HG02798 (cell line): ENCODE results near the gene UBE2G1.
"Not testable (repeated sequence)": the region's sequence is repeated elsewhere in the genome, so short reads cannot be mapped to it uniquely, and the experiment has no call there.

Experiments used
- ATAC-seq: cut with Tn5 transposase; IDR thresholded peaks from one replicate; pipeline ENCODE4 v1.9.1; 2021; ENCODE audit warnings: mild to moderate bottlenecking; ENCODE audit not compliant: unreplicated experiment, poor library complexity

UBE2G1 gene

DNA sequence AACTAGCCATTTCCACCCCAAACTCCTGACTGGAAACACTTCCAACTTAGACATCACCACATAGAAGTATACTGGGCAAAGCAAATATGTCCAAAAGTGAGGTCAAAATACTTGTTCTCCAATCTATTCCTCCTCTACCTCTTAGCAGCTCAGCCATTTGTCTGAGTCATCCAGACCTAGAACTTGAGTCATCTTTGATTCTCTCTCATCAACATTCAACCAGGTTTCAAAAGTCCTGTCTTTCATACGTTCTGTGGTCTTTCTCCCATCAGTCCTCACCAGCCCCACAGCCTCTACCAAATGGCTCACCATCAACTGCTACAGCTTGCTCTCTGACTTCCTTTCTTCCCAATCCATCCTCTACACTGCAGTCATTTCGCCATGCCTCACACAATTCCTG, 109.5 kb downstream of the UBE2G1 start:
- ATAC-seq: no peak

DNA sequence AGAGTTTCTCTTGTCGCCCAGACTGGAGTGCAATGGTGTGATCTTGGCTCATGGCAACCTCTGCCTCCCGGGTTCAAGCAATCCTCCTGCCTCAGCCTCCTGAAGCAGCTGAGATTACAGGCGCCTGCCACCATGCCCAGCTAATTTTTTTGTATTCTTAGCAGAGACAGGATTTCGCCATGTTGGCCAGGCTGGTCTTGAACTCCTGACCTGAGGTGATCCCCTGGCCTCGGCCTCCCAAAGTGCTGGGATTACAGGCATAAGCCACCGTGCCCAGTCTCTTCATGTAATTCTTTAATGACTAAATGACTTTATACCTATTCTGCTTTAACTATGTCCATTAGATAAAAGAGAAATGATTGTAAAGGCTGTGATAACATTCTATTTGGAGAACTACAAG, 111.2 kb downstream of the UBE2G1 start:
- ATAC-seq: not testable (repeated sequence)

DNA sequence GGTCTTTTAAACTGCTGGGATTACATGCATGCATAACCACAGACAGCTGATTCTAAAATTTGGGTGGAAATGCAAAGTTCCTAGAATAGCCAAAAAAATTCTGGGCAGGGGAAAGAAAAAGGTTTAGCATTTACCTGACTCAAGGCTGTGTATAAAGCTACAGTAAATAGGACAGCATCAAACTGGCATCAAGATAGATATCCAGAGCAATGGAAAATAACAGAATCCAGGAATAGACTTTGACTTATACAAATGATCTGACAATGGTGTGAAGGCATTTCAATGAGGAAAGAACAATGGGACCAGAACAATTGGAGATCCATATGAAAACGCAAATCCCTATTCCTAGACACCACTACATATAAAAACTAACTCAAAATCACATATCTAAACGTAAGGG, 115.6 kb downstream of the UBE2G1 start:
- ATAC-seq: no peak

DNA sequence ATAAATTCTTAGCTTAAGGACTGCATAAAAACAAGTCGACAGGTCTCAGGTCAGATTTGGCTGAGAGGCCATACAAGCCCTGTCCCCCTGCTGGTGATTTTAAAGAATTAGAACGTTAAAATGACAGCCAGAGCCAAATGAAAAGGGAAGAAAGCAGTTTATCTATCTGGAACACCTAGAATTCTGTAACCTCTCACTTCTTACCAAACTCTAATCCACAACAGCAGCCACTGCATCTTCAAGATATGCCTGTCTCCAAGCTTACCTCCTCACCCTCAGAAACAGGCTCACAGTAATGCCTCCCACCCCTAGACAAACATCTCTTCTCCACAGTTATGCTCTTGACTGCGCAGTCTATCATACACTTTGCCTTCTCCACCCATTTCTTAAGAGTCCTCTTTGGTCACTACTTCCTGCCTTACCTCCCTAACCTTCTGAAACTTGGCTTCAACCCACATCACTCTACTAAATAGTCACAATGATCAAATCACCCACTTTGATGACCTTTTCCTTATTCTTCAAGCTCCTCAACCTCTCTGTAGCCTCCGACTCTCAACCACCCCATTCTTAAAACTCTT, 116.9 kb downstream of the UBE2G1 start:
- ATAC-seq: no peak

DNA sequence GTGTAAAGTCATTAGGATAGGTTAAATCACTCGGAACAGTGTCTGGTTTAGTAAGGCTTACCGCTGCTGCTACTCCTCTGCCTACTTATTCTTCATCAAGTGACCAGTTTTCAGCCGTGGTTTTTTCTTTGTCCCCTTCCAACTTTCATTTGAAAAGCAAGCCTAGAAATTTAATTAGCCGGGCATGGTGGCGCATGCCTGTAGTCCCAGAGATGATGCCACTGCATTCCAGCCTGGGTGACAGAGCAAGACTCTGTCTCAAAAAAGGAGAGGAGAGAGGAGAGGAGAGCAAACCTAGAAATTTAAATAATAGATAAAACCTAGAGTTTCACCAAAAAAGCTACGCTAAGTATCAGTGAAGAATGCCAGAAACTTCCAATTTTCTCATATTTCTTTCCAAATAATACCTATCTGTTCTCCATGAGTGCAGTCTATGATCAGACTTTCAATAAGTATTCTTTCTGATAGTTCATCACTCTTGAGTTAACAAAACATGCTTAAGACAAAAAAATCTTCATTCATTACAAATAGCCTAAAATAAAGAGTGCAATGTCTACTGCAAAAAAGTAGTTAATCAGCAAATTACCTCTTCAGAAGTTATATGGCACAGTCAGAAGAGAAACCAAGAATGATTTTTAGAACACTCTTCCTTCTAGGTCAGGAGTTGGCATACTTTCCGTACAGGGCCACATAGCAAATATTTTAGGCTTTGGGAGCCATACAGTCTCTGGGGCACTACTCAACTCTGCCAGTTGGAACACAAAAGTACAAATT, 117.8 kb downstream of the UBE2G1 start:
- ATAC-seq: no peak

DNA sequence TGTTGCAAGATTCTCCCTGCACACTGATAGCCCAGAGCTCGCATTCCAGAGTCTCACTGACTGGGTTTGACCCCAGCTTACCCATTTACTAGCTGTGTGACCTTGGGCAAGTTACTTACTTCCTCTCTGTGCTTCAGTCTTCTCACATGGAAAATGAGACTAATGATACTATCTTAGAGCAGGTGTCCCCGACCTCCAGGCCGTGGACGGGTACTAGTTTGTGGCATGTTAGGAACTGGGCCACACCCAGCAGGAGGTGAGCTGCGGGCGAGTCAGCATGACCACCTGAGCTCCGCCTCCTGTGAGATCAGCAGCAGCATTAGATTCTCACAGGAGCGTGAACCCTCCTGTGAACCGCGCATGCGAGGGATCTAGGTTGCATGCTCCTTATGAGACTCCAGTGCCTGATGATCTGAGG, 118.5 kb downstream of the UBE2G1 start:
- ATAC-seq: no peak

DNA sequence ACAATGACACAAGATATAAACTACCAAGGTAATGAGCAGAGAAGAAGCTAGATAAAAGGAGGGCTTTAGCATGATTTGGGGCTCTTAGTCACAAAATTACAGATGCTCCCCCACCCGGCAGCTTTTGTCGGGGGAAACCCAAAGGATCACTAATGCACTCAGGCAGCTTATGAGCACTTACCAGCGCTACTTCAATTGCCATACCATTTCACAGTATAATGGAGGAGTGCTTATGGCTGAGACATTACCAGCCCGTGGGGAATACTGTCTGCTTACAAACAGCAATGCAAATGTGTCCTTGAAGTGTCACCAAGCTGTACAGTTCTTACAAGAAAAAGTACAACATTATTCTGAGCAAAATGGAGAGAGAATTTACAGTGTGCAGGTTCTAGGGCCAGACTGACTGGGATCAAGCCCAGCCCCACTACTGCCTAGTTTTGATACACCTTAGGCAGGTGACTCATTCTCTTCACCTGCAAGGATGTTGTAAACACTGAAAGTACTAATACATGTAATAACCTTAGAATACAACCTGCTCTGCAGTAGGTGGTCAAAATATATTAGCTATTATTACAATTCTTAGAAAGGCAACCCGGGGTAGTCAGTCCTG, 119.0 kb downstream of the UBE2G1 start:
- ATAC-seq: no peak

DNA sequence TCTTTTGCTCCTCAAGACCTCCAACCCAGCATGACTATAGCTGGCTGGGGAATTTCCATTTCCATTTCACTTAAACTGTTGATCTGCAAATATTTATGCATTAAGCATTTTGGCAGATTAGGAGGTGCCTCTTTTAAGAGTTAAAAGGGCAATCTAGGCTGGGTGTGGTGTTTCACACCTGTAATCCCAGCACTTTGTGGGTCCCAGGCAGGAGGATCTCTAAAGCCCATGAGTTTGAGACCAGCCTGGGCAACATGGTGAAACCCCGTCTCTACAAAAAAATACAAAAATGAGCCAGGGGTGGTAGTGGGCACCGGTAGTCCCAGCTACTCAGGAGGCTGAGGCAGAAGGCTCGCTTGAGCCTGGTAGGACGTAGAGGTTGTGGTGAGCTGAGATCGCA, 119.8 kb downstream of the UBE2G1 start:
- no peak for ATAC-seq

DNA sequence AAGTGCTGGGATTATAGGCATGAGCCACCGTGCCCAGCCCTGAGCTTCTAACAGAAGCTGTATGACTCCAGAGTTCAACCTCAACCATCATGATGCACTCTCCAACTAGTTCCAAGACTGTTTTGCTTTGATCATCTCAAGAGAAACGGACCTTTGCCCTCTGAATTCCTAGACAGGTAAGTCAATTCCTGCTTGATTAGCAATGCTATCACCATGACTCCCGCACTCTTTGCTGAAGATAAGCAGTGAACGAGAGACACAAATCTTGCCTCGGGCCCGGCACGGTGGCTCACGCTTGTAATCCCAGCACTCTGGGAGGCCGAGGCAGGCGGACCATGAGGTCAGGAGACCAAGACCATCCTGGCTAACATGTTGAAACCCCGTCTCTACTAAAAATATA, 124.9 kb downstream of the UBE2G1 start:
- ATAC-seq: no peak

DNA sequence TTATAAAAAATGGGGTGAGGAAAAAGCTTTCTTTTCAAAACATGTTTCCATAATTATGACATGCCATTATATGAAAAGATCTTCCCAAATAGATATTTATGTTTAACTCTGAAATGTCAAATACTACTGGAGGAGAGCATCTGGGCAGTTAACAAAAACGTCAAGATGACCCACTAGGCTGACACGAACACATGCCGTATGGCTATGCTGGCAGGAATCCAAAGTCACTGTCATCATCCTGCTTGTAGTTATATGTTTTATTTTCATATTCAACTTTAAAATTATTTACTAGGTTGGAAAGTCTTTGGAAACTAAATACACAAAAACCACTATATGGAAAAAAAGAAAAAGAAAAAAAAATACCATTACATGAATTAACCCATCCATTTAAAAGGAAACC, 130.0 kb downstream of the UBE2G1 start:
- ATAC-seq: no peak

DNA sequence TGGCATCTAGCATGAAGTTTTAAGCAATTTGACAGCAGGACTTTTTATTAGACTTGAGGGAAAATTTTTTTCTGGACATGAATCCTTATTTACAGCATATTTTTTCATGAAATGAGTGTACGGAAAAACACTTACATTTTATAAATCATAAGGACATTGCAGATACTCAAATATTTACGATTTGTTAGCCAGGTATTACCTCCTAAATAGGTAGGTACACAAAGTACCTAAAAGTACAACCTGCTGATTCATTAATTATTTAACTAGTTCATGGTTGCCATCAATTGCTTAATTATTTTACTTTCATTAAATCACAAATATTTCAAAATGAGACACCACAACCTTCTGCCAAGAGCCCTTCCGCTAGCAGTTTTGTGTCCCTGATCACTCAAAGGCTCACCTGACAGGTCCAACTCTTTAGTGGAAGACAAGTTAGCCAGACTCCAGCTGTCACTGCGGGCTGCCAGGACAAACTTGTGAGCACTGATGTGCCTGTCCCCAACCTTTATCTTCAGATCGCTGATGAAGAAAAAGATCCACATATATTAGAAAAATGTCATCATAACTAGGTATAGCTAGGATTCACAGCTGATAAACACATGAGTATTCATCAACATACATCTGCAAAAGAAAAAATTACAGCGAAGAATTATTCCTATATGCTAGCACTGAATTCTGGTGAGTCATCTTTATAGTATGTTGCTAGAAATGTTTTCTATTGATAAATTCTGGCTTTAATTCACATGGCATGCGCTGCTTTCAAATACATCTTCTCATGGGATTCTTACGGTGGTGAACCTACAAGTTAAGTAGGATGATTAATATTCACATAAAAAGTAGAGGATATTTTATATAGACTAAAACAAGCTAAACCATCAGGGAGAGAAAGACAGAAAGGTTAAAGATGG, 130.8 kb downstream of the UBE2G1 start:
- no peak for ATAC-seq

DNA sequence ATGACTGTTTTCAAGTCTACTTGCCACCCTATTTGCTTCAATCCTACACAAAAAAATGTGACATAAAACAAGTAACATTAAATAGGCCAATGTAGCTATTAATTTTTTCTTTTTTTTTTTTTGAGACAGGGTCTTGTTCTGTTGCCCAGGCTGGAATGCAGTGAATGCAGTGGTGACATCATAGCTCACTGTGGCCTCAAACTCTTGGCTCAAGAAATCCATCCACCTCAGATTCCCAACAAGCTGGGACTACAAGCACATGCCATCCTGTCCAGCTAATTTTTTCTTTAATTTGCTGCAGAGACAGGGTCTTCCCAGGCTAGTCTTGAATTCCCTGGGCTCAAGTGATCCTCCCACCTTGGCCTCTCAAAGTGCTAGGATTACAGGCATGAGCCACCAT, 132.1 kb downstream of the UBE2G1 start:
- no peak for ATAC-seq

DNA sequence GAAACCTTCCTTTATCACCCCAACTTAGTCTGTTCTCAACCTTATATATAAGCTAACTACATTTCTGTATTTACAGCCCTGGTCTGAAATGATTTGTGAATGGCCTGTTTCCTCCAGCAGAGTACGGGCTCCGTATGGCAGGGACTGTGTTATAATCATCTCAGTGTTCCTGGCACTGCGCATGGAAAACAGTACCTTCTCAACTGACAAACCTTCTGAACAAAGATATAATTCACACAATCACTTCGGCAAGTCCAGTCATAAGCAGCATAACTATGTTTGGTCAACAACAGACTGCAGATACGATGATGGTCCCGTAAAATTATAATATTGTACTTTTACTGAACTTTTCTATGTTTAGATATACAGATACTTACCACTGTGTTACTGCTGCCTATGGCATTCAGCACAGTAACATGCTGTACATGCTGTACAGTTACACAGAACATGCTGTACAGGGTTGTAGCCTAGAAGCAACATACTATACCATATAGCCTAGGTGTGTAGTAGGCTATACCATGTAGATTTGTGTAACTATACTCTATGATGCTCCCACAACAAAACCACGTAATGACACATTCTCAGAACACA, 132.7 kb downstream of the UBE2G1 start:
- no peak for ATAC-seq

DNA sequence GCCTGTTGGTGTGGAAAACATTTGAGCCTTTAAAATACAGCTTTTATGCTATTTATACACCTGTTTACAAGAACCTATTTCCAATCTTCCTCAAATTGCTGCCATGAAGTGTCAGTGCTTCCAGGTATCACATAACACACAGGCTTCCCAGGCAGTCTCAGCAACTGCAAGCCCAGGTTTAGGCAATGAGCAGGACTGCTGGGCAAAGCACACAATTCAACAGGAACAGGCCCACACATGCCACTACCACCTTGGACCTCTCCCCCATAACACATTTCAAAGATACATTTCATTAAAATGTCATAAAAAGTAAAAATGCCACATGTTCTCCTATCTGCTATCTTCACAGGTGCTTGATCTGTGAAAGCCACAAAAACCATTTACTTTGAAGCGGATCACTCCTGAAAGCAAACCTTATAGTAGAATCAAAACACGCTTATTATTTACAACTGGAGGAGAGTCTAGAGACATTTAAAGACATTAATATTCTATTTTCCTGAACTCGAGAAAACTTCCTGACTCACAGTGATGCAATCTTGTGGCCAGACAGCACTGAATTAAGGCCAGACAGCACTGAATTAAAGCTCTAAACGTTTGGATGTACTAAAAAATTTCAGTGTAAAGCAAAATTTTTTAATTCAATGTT, 134.2 kb downstream of the UBE2G1 start:
- ATAC-seq: no peak

DNA sequence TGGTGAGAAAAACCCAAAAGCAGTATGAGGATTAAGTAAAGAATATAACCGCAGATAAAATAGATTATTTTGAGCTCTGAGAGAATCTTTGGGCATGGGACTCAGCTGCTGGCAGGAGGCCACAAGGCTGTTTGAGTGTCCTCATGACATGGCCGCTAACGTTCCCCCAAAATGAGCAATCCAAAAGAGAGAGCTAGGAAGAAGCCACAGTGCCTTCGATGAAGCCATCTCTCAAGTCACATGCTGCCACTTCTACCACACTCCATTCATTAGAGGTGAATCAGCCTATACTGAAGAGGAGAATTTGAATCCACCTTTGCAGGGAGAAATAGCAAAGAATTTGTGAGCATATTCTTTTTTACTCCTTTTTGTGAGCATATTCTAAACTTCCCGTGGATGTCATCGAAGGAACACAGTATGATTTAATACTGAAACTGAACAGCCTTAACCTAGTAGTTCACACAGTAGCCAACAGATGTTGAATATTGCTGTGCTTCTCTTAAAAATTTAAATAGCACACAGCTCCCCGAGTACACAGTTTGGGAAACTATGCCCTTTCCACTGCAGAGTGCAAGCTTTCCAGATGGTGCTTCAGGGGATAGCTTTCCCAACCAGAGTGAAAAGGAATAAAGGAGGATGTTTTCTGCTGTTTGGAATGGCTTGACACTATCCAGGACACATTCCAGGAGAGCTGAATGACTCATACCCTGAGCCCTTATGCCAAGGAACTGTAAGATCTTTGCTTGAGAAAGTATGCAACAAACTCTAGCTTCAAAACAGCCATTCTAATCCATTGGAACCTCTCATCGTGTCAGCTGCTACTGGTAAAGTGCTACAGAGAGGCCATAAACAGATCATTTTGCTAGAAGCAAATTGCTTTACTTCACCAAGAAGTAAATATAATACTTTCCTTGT, 136.6 kb downstream of the UBE2G1 start:
- no peak for ATAC-seq

DNA sequence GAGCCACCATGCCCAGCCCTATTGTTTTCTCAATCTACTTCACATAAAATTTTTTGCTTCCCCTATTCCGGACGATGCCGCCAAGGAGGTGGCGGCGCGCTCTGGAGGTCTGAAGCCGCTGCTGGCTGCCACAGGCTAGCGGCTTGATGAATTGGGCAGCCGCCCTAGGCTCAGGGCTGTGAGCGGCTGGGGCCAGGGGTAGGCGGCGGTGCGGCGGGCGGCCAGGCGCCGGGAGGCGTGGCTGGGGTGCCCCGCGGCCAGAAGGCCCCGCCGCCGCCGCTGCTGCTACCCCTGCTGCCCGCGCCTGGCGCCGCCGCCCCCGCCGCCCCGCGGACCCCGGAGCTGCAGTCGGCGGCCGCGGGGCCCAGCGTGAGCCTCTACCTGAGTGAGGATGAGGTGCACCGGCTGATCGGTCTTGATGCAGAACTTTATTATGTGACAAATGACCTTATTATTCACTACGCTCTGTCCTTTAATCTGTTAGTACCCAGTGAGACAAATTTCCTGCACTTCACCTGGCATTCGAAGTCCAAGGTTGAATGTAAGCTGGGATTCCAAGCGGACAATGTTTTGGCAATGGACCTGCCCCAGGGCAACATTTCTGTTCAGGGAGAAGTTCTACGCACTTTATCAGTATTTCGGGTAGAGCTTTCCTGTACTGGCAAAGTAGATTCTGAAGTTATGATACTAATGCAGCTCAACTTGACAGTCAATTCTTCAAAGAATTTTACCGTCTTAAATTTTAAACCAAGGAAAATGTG, 144.4 kb downstream of the UBE2G1 start:
- ATAC-seq: no peak

DNA sequence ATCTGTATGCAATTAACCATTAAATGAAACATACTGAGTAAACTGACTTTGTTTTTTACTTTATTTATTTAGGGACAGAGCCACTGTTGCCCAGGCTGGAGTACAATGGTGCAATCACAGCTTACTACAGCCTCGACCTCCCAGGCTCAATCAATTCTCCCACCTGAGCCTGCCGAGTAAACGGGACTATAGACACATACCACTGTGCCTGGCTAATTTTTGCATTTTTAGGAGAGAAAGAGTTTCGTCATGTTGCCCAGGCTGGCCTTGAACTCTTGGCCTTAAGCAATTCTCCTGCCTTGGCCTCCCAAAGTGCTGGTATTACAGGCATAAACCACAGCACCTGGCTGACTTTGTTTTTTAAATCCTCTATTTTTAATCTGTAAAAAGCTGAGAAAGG, 145.3 kb downstream of the UBE2G1 start:
- ATAC-seq: no peak

DNA sequence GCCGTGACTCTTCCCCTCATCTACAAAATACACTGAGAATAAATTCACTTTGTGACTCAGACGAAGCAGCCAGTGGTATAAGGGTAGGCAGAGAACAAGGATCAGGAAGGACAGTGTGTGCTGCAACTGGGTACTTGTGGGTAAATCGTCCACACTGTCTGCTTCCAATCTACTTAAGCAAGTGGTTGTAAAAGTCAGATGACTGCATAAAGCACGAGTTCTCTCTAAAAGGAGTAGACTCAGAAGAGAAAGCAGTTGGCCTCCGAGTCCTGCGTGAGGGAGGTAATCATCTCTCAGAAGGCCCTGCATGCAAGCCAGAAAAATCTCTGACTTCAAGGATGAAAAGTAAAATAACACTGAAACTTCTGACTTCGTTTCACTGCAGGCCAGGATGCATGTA, 145.8 kb downstream of the UBE2G1 start:
- ATAC-seq: no peak
